Measurements from ENCODE around the gene NMNAT3.
A peak's percentile ranks its signal among the peaks of the same experiment; 100 is the strongest.

GRCh38 chr3:139629033-139629432 lies 48.7 kb downstream of the NMNAT3 start:
- TF ChIP-seq CTCF (IDR thresholded peaks at IDR 0.05; ENCODE audit: low read depth, low read length) (peak; percentile 46), EZH2phosphoT487 (IDR thresholded peaks at IDR 0.05; ENCODE audit: low read depth) (no peak)

Measured in OCI-LY3 (cell line).